Common myeloid progenitor, CD34-positive (primary cell): ENCODE data around the gene ANKRD33.

Source experiments
- CTCF ChIA-PET: fragments of 350-600 bp; sonication (Branson Sonifier 250); formaldehyde crosslinking; loops from one replicate; lab custom pipeline; 2021; ENCODE audit warnings: antibody characterized with exemption; lab: Charles Lee
- POLR2A ChIA-PET: fragments of 350-600 bp; sonication (Branson Sonifier 250); formaldehyde crosslinking; loops from one replicate; lab custom pipeline; 2021; ENCODE audit warnings: antibody characterized with exemption; lab: Charles Lee
- DNase-seq, 3 donors: peaks; one replicate each; pipeline versions ENCODE4 v3.0.0 to v3.0.0-alpha.2; 2013
- H3K27ac ChIP-seq, 2 experiments: 1 replicate in 1 of 2; 2 replicates in 1 of 2; pipeline ENCODE4 v1.7.0; 2013; ENCODE audit warnings: inconsistent platforms in 2 of 2, low read length in 2 of 2, mild to moderate bottlenecking in 2 of 2, low read depth in 1 of 2, moderate library complexity in 1 of 2; ENCODE audit not compliant: severe bottlenecking in 2 of 2, insufficient read depth in 1 of 2, poor library complexity in 1 of 2
- H3K27me3 ChIP-seq, 5 experiments: replicated peaks in 2 of 5; 1 replicate in 3 of 5; 2 replicates in 2 of 5; pipeline versions ENCODE4 v1.6.1 to v1.7.0; 2013; ENCODE audit warnings: low read length in 4 of 5, mild to moderate bottlenecking in 2 of 5, moderate library complexity in 2 of 5, inconsistent platforms in 1 of 5; ENCODE audit not compliant: insufficient read depth in 5 of 5, control insufficient read depth in 4 of 5
- H3K36me3 ChIP-seq, 4 experiments: 1 replicate in 2 of 4; 2 replicates in 2 of 4; pipeline versions ENCODE4 v1.6.1 to v1.7.0; 2013; ENCODE audit warnings: low read length in 3 of 4, control low read depth in 1 of 4, mild to moderate bottlenecking in 1 of 4; ENCODE audit not compliant: control insufficient read depth in 4 of 4, insufficient read depth in 4 of 4
- H3K4me1 ChIP-seq, 4 experiments: 1 replicate in 3 of 4; 2 replicates in 1 of 4; pipeline versions ENCODE4 v1.6.1 to v1.7.1; 2013; ENCODE audit warnings: low read length in 3 of 4, mild to moderate bottlenecking in 3 of 4, control low read depth in 1 of 4, inconsistent platforms in 1 of 4, moderate library complexity in 1 of 4; ENCODE audit not compliant: control insufficient read depth in 4 of 4, insufficient read depth in 4 of 4; ENCODE audit errors: control extremely low read depth in 1 of 4
- H3K4me3 ChIP-seq, 7 experiments: 1 replicate in 4 of 7; 2 replicates in 3 of 7; pipeline versions ENCODE4 v1.5.1 to v1.7.0; 2013; ENCODE audit warnings: mild to moderate bottlenecking in 7 of 7, low read length in 6 of 7, moderate library complexity in 6 of 7, inconsistent platforms in 2 of 7, low read depth in 2 of 7, control low read depth in 1 of 7; ENCODE audit not compliant: insufficient read depth in 4 of 7, control insufficient read depth in 1 of 7; ENCODE audit errors: extremely low read depth in 1 of 7
- H3K9me3 ChIP-seq, 5 experiments: 1 replicate in 4 of 5; 2 replicates in 1 of 5; pipeline versions ENCODE4 v1.6.1 to v1.7.1; 2013; ENCODE audit warnings: low read length in 4 of 5, mild to moderate bottlenecking in 2 of 5, inconsistent platforms in 1 of 5, low read depth in 1 of 5, moderate library complexity in 1 of 5; ENCODE audit not compliant: control insufficient read depth in 4 of 5, insufficient read depth in 2 of 5; ENCODE audit errors: control extremely low read depth in 1 of 5
- WGBS: methylation state at CpG from one replicate; pipeline ENCODE4 v1.1.5; 2013; ENCODE audit not compliant: insufficient coverage; 5-methylcytosine and 5-hydroxymethylcytosine counted together

The ANKRD33 gene

DNA sequence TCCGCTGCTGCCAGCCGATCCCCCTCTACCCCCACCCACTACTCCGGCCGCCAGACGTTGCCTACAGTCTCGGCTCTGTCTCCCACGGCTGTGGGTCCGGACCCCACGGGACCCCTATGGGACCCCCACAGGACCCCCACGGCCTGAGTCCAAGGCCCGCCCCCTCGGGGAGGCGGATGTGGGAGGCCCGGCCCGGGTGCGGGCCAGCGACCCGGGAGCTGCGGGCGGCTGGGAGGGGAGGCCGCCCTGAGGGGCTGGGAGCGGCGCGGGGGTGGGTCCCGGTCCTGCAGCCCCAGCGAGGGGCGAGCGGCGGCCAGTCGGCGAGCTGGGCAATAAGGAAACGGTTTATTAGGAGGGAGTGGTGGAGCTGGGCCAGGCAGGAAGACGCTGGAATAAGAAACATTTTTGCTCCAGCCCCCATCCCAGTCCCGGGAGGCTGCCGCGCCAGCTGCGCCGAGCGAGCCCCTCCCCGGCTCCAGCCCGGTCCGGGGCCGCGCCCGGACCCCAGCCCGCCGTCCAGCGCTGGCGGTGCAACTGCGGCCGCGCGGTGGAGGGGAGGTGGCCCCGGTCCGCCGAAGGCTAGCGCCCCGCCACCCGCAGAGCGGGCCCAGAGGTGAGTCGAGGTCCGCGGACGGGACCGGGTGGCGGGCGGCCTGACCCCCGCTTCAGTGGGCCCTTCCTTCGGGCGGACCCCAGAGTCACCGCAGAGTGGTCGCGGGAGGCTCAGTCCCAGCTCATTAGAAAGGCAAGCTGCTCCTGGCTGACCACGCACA lies 19.4 kb downstream of the ANKRD33 start, which contains the start of gene ACVRL1:
ACVRL1 (plus strand) TSS at position 422 of the 773 bp plus-strand sequence. CDS start 4,971 bp downstream, outside the sequence.
- Histone ChIP-seq H3K4me3 (peak within 1 kb of the TSS in 6 of 7 experiments; percentile 5 to 63 (median 42)), H3K9me3 (no peaks in the 10 kb centered on the region), H3K36me3 (no peaks in the 10 kb centered on the region), H3K4me1 (peaks cover 6 to 29% (median 25%) of the 10 kb centered on the region in 4 experiments), H3K27me3 (peaks cover 0 to 33% (median 6%) of the 10 kb centered on the region in 5 experiments), H3K27ac (no peak within 1 kb of the TSS)
- no peak for DNase-seq
- ChIA-PET POLR2A (no interaction called here), CTCF (interaction anchor here (1.0 to 4.6 kb wide), 8 partner anchors 11 to 65 kb away, joined by 3 to 25 read pairs (median 3); no protein-coding TSS in a partner anchor)
- 13% methylated on average over 56 of the region's 74 CpGs for WGBS

DNA sequence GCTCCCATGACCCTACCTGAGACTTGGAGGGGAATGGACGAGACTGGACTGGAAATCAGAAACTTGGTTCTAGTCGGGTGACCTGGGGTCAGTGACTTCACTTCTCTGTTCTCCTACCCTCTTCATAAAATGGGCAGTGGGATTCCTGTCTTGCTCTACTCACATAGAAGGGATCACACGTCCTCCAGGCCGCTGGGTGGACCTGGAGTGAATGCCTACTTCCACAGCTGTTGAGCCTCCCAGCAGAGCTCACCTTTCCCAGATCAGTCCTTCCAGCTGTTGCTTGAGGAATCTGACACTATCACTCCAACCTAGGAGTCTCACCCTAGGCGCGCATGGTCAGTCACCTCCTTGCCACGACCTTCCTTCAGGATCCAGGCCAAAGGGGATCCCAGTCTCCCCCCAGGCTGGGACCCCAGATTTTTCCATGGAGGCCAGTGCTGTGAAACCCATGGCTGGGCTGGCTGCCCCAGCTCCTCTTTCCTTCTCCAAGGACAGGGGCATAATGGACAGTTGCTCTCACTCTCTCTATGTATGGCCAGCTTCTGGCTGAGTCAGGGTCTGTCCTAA lies 20.0 kb downstream of the ANKRD33 start:
- Histone ChIP-seq H3K4me3 (peak overlapping the region in 1 of 7 experiments; percentile 63), H3K27ac (no peak overlapping the region), H3K27me3 (peaks cover 0 to 33% (median 6%) of the 10 kb centered on the region in 5 experiments), H3K9me3 (no peaks in the 10 kb centered on the region), H3K36me3 (no peaks in the 10 kb centered on the region), H3K4me1 (peaks cover 6 to 35% (median 28%) of the 10 kb centered on the region in 4 experiments)
- POLR2A ChIA-PET, result no interaction called here
- no peak for DNase-seq
- 94% methylated on average over 7 of the region's 7 CpGs for WGBS
- CTCF ChIA-PET, result interaction anchor here (1.0 to 4.6 kb wide), 5 partner anchors 10 to 57 kb away, joined by 3 to 25 read pairs (median 3); no protein-coding TSS in a partner anchor

DNA sequence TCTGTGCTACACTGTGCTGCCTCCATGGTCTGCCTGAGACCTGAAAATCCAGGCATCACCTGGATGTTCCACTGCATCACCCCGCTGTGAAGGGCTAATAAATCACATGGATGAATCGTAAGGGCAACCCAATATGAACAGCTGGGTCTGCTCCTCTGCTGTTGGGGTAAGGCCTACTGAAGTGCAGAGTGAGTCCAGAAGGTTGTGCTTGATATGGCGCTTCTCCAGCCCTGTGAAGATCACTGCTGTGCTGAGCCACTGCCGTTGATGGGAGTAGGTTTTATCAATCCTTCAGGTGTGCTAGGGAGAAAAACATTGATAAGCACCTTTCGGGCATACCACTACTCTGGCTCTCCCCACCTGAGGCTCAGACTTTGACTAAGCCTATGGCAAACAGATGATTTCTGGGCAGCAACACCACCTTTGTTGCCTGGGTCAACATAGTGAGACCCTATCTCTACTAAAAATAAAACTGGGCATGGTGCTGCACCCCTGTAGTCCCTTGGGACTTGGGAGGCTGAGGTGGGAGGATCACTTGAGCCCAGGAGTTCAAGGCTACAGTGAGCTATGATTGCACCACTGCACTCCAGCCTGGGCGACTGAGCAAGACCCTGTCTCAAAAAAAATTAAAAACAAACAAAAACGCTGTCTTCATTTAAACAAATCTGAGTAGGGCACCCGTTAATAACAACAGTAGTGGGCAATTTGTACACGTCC lies 21.1 kb downstream of the ANKRD33 start:
- CTCF ChIA-PET, result interaction anchor here (1.0 to 6.0 kb wide), 6 partner anchors 8 to 17 kb away, joined by 3 to 63 read pairs (median 6); no protein-coding TSS in a partner anchor
- POLR2A ChIA-PET, result no interaction called here
- Histone ChIP-seq H3K36me3 (no peaks in the 10 kb centered on the region), H3K27ac (no peak overlapping the region), H3K4me3 (no peak overlapping the region), H3K4me1 (peaks cover 6 to 35% (median 28%) of the 10 kb centered on the region in 4 experiments), H3K9me3 (no peaks in the 10 kb centered on the region), H3K27me3 (peaks cover 0 to 33% (median 6%) of the 10 kb centered on the region in 5 experiments)
- 91% methylated on average over 8 of the region's 9 CpGs for WGBS
- no peak for DNase-seq

- DNase-seq, result no peak
- WGBS, result 96% methylated on average over 3 of the region's 6 CpGs
- H3K4me1 ChIP-seq, result peaks cover 6 to 35% (median 28%) of the 10 kb centered on the region in 4 experiments
- H3K4me3 ChIP-seq, result no peak overlapping the region
- no peak overlapping the region for H3K27ac ChIP-seq
- H3K27me3 ChIP-seq, result peaks cover 0 to 33% (median 6%) of the 10 kb centered on the region in 5 experiments
- H3K36me3 ChIP-seq, result no peaks in the 10 kb centered on the region
- ChIA-PET CTCF (interaction anchor here (1.0 to 6.0 kb wide), 5 partner anchors 9 to 16 kb away, joined by 3 to 63 read pairs (median 4); no protein-coding TSS in a partner anchor), POLR2A (no interaction called here)
- H3K9me3 ChIP-seq, result no peaks in the 10 kb centered on the region
These were observed 22.3 kb downstream of the ANKRD33 start for GRCh38 chr12:51910168-51910567.

DNA sequence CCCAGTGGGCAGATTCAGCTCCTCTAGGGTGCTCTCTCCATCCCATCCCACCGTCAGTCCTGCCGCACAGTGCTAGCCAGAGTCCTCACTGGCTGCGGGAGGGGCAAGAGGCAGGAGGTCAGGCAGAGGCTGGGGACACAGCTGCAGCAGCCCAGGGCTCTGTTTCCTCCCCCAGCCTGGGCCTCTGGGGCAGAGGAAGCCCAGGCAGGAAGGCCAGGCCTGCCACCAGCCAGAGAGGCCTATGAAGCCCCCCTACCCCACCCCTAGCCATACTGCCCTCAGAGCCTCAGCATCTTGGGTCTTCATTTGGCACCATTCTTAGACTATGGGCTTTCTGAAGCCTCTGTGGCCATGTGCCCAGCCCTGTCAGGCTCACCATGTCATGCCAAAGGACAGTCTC lies 22.8 kb downstream of the ANKRD33 start:
- Histone ChIP-seq H3K4me3 (no peak overlapping the region), H3K27me3 (peaks cover 0 to 33% (median 6%) of the 10 kb centered on the region in 5 experiments), H3K9me3 (no peaks in the 10 kb centered on the region), H3K4me1 (peaks cover 6 to 32% (median 27%) of the 10 kb centered on the region in 4 experiments), H3K27ac (no peak overlapping the region), H3K36me3 (no peaks in the 10 kb centered on the region)
- 40% methylated on average over 1 of the region's 3 CpGs for WGBS
- DNase-seq, result no peak
- ChIA-PET CTCF (interaction anchor here (0.9 to 6.0 kb wide), 5 partner anchors 10 to 82 kb away, joined by 3 to 63 read pairs (median 5); no protein-coding TSS in a partner anchor), POLR2A (no interaction called here)

DNA sequence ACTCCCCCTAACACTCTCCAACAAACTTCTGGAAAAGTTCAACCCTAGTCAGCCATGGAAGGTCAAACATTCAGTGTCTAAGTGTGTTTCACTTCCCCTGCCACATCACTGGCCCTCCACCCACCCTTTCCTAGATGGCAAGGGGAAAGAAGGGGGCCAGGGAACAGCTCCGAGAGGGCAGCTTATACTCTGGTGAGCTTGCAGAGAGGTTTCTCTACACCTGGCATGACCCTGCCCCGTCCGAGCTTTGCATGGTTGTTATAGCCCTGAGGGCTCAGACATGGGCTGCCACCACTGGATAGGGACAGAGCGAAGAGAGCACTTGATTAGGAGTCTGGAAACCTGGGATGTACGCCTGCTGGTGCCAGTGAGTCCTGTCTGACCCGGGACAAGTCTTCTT lies 23.4 kb downstream of the ANKRD33 start:
- Histone ChIP-seq H3K4me1 (peaks cover 6 to 32% (median 27%) of the 10 kb centered on the region in 4 experiments), H3K4me3 (no peak overlapping the region), H3K36me3 (no peaks in the 10 kb centered on the region), H3K27ac (no peak overlapping the region), H3K27me3 (peaks cover 0 to 29% (median 6%) of the 10 kb centered on the region in 5 experiments), H3K9me3 (no peaks in the 10 kb centered on the region)
- CTCF ChIA-PET, result interaction anchor here (0.7 to 6.0 kb wide), 4 partner anchors 12 to 82 kb away, joined by 3 to 63 read pairs (median 6); no protein-coding TSS in a partner anchor
- 84% methylated on average over 6 of the region's 6 CpGs for WGBS
- no peak for DNase-seq
- POLR2A ChIA-PET, result no interaction called here
